ENCODE measurements around the gene CAMK2D.

Gene CAMK2D

DNA sequence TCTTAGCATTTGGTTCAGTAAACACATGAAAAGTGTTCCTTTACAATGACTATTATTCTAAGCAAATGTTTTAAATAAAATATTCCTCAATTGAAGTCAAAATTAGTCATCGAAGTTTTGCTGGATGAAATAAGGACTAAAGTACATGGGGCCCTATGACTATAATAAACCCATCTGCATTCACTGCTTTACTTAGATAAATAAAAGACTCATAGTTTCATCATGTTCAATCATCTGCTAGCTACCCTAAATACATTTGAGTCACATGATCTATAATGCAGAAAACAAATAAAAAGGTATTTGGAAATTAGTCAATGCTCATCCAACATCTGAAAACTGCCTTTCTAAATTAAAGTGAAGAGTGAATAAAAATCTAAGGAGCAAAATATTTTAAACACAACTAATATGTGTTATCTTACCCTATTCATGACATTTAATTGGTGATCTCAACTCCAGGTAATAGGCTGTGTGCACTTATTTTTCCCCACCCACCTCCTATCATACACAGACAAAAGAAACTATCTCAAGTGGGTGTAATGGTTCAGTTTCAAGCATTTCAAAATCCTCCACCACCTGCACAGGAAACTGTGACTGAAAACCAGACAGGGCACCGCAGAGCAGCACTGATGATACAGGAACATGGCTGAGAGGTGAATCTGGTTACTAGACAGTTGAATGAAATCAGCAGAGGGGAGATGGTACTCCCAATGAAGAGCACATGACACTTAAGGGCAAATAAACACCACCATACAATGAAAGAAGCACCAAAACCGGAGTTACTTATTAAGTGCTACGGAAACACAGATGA, 78.6 kb downstream of the CAMK2D start:
- DNase-seq (ENCODE audit: low spot score) = peak; percentile 83

DNA sequence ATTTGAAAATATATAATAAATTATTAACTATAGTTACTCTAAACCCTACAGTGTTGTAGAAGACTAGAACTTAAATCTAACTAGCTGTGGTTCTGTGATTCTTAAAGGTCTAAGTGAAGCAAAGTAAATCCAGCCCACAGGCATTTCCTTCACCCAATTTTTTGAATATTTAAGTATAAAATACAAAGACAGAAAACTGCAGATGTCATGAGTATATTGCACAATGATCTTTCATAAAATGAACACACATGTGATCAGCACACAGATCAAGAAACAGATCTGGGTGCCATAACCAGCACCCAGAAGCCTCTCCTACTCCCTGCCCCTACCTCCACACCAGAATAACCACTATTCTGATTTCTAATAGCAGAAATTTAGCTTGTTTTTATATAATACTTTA, 82.9 kb downstream of the CAMK2D start:
- DNase-seq (ENCODE audit: low spot score) = no peak

DNA sequence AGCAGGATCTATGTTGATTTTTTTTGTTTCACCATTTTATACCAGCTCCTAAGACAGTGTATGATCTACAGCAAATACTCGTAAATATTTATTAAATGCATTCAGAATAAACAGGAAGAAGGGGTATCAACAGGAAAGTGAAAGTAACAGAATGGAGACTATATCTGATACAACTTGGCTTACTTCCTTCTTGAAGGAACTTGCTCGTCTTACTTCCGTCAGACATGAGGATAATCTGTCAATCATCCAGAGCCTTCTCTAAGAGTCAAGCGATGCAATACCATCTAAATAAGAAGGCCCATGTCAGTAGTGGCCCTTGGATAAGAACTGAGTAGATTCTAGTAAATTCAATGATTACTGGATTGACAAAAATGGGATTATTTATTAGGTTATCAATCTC, 84.2 kb downstream of the CAMK2D start:
- peak; percentile 51 for DNase-seq (ENCODE audit: low spot score)

DNA sequence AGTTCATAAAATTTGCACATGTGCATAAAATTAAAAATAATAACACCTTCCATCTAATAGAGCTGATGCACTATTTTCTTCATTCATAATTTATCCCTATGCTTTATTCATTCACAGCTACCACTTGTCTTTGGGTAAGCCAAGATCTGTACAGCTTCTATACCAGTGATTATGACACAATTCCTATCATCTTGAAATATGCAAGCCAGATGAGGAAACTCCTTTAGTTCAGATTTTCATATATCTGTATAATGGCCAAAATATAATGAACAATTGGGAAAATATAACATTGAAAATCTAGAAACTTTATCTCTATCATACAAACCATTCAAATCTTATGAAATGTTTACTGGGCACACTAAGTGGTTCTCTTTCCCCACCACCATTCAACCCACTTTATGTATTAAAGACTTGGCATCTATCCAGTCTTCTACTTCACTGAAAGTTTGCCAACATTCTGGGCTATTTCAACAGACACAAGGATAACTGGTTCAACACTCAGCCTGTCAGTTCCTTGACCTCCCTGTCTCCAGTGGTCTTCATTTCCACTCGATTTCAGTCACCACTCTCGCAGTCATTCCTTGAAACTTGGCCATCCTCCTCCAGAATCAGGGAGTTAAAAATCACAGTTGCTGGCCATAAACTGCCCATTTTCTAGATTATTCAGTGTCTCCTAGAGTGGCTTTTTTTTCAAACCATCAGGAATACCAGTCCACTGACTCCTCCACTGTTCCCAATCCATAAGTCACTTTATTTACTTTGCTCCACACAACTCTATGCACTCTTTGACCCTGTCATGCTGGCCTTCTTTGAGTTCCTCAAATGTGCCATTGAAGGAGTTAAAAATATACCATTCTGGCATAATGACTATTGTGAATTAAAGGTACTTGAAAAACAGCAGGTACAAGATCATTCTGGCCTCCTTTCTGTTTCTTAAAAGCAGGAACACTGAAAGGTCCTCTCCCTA, 85.5 kb downstream of the CAMK2D start:
- DNase-seq (ENCODE audit: low spot score) = no peak

DNA sequence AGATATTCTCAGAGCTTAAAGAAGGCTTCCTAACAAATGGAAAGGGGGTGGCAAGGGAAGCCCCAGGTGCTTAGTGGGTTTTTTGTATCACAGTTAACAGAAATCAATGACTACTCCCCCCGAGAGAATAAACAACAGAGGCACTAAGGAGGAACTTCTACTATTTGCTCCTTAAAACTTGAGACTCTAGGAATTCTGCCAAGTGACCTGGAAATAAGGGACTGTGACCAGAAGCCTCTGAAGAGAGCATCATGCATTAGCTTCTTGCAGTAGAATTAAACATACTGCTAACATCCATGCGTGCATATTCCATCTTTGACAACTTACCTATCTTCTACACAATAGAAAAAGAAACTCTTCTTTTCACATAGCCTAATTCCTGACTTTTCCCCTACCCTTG, 86.8 kb downstream of the CAMK2D start:
- no peak for DNase-seq (ENCODE audit: low spot score)

DNA sequence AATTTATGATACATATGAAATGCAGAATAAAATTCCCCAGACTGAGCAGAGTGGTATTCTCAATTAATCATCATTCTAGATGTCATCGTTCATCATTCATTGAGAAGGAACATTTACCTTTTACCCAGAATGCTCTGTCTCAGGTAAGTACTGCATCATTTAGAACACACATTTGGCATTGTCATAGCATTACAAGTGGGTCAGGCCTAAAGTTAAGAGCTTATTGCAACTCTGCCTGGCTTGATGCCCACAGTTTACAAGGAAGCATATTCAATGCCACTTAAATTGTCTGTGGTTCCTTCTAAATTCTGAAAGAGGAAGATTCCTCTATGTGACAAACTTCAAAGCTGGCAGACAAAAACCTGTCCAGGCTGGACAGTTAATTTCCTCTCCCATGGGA, 87.3 kb downstream of the CAMK2D start:
- DNase-seq (ENCODE audit: low spot score) = no peak

DNA sequence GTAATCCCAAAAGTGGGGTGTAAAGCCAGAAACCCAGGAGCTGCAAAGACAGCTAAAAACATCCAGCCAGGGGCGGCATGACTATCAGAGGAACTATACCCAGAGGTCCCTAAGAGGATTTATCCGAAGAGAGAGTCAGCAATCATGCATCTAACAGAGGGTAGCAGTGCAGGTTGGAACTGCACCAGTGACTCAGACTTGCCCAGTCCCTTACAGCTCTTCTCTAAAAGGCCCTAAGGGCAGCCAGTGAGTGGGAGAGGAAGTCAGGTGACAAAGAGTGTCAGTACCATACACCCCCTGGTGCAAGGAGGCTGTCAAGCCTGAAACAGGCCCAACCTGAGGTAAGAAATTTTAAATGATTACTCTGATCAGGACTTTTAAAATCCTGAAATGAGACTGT, 88.1 kb downstream of the CAMK2D start:
- DNase-seq (ENCODE audit: low spot score) = peak; percentile 31

DNA sequence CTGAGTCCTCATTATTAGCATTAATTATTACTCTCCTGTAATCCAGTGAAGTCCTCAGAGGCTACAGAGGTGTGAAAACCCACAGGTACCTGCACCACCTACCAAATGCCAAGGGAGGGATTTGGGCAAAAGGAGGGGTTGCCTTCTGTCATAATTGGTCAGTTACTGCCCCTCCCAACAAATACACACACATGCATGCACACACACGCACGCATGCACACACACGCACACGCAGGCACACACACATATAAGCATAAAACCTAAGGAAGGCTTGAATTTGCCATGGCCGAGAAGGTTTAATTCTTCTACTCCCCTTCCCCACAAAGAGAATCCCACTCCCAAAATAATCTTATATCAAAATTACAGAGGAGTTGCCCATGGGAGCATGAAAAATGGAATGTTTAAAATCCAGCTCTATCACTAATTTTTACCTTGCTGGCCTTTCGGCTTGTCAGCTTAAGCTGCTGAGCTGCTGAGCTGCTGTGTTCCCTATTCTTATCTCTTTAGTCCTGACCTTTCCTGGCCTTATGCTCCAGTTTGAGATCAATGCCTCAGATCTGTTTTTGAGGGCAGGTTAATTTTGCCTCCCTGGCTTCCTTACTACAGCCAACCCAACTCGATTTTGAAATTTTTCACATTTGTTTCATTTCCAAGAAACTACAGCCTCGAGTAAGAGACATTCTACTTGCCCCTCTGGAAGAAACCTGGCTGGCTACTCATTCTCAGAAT, 95.0 kb downstream of the CAMK2D start:
- no peak for DNase-seq (ENCODE audit: low spot score)

DNA sequence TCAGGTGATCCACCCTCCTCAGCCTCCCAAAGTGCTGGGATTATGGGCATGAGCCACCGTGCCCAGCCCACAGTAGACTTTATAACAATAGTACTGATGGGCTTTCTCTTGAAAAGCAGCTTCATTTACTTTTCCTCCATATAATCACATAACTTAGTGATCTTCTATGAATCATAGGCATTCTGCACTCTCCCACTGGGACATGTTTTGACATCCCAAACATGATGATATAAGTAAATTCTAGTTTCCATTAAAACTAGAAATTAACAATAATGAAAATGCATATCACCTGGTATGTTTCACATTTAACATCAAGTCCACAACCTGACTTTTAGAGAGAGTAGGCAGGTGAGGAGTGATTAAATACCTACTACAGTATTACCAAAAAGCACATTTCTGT, 96.5 kb downstream of the CAMK2D start:
- no peak for DNase-seq (ENCODE audit: low spot score)

DNA sequence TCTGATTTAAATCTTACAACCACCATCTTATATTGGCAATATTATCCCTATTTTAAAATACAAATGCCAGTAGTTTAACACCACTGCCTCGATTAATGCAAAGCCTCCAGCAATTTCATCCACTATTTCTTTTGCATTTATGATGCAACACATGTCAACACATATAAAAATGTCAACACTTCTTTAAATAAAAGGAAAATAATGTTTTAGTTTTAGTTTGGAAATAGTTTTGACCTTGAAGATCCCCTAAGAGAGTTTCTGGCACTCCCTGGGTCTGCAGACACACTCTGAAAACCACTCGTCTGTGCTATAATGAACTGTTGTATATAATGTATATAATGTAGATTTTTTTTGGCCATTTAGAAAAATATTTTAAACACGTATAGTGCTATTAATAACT, 99.0 kb downstream of the CAMK2D start:
- DNase-seq (ENCODE audit: low spot score) = no peak

DNA sequence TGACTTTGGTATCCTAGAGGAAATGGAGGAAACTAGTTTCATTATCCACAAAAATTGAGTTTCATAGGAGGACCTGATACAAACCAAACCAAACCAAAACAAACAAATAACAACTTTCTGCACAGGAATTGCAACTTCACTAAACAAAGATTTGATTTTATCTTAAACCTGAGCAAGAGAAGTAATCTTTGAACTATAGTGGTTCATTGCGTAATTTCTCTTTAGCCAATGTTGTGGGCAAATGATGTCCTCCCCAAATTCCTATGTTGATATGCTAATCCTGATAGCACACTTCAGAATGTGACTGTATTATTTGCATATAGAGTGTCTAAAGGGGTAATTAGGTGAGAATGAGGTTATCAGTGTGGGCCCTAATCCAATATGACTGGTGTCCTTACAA, 102.4 kb downstream of the CAMK2D start:
- DNase-seq (ENCODE audit: low spot score) = no peak

DNA sequence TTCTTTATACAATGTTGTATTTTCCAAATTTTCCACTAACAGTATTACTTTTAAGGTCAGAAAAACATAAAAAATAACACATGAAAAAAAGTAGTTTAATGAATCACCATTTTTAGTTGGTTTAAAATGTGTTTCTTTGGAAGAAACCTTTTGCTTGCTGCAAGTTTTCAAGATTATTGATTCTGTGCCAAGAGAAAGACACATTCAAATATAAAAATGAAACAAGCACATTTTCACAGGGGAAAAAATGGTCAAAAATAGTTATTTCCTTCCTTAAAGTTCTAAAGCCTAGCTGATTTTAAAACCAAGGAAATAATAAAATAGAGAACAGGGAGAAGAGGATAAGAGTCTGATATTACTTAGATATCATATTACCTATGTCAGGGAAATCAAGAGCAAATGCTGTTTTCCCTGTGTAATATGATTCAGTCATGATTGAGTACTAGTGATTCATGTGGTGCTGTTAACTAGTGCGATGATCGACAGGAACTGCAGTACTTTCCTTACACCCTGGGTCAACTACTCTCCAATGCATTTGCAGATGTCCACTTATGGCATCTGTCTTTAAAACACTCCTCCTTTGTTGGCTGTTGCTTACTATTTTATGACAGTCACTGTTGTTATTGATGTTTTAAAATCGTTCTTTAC, 103.8 kb downstream of the CAMK2D start:
- DNase-seq (ENCODE audit: low spot score) = no peak

DNA sequence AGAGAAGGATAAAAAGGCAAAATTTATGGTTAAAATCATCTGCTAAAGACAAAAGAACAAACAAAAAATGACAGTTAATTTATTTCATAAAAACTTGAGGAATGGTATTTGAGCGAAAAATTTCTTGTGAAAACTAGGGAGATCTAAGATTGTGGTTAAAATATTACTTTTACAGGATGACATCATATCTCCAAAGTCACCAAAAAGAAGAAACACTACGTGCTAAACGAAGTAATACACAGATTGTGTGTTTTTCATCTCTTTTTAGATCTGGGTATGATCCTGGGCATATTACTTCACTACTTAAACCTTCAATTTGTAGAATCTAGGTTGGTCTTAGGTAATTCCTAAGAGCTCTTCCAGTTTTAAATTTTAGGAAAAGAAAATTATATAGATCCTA, 107.7 kb downstream of the CAMK2D start:
- DNase-seq (ENCODE audit: low spot score) = no peak

DNA sequence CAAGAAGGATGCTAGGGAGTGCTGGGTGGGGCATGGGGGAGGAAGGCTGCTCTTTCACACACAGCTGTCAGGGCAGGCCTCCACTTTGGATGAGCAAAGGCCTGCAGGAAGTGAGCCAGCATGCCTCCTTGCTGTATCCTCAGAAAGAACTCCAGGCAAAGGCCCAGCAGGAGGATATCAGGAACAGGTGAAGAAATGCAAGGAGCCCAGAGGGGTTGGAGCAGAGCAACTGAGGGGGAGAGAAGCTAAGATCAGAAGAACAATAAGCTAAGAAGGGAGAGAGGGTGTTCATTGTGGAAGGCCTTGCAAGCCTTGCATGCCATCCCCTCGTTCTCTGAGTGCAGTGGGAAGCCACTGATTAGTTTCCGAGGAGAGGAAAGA, 115.1 kb downstream of the CAMK2D start:
- DNase-seq (ENCODE audit: low spot score) = no peak

DNA sequence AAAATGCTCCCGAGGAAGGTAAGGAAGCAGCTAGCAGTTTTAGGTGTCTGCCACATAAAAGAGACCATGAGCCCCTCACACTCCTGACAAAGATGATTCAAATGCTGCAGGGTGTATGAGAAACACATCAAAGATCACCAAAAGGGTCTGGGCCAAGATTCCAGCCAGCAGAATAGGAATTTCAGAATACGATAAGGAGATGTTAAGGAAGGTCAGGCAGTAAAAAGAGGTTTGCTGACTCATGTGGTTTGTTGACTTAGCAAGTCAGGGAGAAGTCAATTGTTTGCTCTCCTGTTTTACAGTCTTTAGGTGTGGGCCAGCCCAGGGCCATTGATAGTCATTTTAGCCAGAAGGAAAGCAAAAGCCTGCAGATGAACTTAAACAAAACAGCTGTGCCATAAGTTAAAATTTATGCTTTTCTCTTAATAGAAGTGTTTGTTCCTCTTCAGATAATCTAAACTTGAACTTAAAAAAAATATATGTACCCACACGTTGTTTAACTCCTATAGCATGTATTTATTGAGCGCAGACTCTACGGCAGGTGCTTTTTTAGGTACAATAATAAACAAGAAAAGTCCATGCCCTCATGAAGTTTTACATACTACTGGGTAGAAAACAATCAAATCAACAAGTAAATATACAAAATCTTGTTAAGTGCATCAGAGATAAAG, 115.6 kb downstream of the CAMK2D start:
- no peak for DNase-seq (ENCODE audit: low spot score)

DNA sequence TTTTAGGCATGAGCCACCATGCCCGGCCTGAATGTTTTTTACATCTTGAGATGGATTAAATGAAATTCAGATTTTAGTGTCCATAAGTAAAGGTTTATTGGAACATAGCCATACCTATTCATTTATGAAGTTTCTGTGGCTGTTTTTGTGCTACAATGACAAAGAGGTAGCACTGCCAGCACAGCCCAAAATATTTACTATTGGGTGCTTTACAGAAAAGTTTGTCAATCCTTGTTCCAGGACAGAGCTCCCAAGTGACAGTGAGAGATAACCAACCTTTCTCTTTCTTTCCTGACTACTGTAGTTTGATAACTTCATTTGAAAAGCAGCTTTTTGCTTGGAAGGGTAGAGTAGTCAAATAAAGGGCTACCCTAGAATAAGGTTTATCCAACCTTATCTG, 116.2 kb downstream of the CAMK2D start:
- DNase-seq (ENCODE audit: low spot score) = no peak

DNA sequence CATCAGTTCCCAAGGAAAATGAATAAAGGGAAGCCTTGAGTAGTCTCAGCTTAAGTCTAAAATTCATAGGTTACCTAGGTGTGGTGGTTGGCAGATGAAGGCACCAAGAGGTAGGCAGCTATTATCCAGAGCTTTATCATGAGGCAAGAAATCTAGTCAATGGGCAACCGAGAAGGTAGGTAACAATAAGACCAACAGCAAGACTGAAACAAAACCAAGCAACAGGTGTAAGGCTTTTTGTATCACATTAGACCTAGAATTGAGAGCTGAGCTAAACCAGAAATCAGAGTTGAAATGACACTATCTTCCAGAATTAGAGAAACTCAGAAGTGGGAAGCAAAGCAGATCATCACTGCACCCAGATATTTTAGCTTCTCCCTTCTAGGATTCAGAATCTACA, 117.1 kb downstream of the CAMK2D start:
- DNase-seq (ENCODE audit: low spot score) = no peak

DNA sequence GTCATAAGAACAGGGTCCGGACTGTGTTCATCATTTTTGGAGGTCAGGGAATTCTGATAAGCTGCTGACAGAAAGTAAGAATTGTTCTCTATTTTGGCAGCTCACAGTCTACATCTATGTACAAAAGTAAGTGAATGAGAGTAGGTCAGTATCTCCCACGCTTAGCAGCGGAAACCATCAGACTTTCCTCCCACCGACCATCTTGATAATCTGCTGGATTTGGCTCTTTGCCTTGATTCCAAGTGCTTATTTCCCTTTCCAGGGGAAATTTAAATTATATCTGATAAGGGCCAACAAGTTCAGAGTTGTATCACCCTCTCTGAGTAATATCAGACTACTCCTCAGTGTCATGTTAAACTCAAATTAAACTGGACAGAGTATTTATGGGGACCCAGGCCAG, 118.0 kb downstream of the CAMK2D start:
- DNase-seq (ENCODE audit: low spot score) = no peak

DNA sequence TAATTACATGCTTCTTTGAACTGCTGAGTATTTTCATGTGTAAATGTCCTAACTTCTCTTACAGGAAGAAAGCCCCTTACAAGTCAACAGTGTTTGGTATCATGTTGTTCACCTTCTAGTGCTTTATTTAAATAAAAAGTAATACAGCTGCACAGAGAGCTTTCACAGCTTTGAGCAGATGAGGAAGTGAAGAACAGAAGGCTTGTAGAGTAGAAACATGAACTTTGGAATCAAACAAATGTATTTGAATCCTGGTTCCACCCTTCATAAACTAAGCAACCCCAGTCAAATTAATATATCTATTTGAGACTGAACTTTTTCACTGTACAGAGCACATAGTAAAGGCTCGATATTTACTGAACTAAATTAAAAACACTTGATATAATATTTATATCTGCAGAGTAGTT, 120.5 kb downstream of the CAMK2D start:
- peak; percentile 83 for DNase-seq (ENCODE audit: low spot score)

DNA sequence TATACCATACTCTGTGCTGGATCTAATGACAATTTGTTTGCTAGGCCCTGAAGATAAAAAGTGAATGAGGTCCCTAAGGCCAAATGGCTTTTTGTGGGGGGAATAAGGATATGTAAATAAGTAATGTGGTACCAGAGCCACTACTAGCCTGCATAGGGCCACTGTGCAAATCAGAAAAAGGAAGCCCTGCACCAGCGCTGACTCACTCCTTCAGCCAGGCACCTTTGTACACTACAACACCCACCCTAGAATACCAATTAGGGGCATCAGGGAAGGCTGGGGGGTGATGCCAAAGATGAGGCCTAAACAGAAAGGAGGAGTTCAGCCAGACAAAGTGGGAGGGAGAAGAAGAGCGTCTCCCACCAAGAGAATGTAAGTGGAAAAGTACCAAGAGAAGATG, 122.2 kb downstream of the CAMK2D start:
- peak; percentile 38 for DNase-seq (ENCODE audit: low spot score)

DNA sequence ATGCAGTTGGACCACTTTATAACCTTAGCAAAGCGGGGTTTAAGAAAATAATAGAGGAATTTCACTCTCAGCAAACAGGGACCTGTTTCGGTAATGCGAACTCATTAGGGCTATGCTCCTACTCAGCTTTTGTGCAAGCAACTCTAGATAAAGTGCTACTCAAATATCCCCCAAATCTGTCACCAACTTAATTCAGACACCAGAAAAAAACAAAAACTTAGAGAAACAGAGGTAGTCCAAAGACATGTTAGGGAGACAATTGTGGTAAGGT, 123.0 kb downstream of the CAMK2D start:
- no peak for DNase-seq (ENCODE audit: low spot score)
